ENCODE data around the gene SHBG.
A peak's percentile ranks its signal among the peaks of the same experiment; 100 is the strongest.
"Not testable (repeated sequence)": the region's sequence is repeated elsewhere in the genome, so short reads cannot be mapped to it uniquely, and the experiment has no call there.

The SHBG gene, protein sequence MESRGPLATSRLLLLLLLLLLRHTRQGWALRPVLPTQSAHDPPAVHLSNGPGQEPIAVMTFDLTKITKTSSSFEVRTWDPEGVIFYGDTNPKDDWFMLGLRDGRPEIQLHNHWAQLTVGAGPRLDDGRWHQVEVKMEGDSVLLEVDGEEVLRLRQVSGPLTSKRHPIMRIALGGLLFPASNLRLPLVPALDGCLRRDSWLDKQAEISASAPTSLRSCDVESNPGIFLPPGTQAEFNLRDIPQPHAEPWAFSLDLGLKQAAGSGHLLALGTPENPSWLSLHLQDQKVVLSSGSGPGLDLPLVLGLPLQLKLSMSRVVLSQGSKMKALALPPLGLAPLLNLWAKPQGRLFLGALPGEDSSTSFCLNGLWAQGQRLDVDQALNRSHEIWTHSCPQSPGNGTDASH

GRCh38 chr17:7629939-7630571 lies at the start of gene SHBG:
Gene SHBG, plus strand, starts transcription at chr17:7630135. Its CDS starts 38 bp downstream, at chr17:7630173.
- no peak for DNase-seq (ENCODE audit: low spot score)

DNA sequence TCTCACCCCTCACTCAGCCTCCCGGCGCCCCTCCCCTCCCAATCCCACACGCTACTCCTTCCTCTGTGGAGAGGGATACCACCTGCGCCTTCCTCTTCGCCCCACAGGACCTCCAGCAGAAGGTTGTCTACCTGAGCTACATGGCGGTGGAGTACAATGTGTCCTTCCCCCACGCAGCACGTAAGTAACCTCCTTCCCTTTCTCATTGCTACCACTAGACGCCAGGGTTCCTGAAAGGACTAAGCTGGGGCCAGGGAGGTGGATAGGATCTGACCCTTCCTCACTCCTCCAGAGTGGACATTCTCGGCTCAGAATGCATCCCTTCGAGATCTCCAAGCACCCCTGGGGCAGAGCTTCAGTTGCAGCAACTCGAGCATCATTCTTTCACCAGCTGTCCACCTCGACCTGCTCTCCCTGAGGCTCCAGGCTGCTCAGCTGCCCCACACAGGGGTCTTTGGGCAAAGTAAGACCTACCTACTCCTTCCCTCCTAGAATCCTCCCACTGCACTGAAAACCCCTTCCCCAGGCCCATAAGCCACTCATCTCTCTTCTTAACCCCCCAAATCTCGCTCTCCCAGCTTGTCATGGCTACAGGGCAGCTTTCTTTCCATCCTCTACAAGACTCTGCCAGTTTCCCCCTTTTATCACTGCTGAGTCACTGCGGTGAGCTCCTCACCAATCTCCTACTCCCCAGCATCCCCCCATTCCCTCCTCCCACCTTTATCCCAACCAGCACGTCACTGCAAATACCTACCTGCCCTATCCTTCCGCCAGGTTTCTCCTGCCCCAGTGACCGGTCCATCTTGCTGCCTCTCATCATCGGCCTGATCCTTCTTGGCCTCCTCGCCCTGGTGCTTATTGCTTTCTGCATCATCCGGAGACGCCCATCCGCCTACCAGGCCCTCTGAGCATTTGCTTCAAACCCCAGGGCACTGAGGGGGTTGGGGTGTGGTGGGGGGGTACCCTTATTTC lies 49.0 kb upstream of the SHBG start:
- no peak for DNase-seq (ENCODE audit: low spot score)

GRCh38 chr17:7582396-7583252 lies 47.3 kb upstream of the SHBG start:
- no peak for DNase-seq (ENCODE audit: low spot score)

DNA sequence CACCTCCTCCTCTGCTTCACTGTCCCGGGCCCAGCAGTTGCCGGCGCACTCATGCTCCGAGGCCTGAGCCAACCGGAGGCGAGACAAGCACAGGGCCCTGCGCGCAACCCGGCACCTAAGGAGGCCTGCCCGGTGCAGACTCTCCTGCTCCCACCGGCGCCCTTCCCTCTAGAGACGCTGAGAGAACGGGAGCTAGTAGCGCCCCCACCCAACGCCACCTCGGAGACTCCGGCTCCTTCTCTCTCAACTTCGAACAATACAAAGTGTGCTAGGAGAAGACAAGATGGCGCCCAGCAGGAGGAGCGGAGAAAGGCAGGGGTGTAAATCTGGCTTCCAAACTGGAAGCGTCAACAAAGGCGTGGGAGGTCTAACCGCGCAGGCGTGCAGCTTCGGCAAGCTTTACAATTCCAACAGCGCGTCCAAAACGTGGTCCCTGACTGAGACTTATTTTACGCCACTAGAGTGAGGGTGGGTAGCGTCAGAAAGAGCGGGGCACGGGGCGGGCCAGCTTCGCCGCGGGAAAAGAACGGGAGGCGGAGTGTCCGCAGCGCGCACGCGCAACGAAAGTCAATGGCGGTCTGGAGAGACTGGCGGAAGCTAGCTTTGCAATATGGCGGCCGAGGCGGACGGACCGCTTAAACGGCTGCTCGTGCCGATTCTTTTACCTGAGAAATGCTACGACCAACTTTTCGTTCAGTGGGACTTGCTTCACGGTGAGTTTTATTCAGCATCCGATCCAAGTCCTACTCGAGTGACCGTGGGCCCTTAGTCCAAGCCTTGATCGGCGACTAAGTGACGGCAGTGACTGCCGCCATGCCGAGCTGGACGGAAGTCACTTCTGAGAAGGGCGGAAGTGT lies 46.5 kb upstream of the SHBG start, which contains the start of gene MPDU1:
Gene MPDU1 (plus strand): TSS at position 600 of the 857 bp plus-strand sequence. CDS start 11 bp downstream, at position 611.
- DNase-seq (ENCODE audit: low spot score), result peak; percentile 90

DNA sequence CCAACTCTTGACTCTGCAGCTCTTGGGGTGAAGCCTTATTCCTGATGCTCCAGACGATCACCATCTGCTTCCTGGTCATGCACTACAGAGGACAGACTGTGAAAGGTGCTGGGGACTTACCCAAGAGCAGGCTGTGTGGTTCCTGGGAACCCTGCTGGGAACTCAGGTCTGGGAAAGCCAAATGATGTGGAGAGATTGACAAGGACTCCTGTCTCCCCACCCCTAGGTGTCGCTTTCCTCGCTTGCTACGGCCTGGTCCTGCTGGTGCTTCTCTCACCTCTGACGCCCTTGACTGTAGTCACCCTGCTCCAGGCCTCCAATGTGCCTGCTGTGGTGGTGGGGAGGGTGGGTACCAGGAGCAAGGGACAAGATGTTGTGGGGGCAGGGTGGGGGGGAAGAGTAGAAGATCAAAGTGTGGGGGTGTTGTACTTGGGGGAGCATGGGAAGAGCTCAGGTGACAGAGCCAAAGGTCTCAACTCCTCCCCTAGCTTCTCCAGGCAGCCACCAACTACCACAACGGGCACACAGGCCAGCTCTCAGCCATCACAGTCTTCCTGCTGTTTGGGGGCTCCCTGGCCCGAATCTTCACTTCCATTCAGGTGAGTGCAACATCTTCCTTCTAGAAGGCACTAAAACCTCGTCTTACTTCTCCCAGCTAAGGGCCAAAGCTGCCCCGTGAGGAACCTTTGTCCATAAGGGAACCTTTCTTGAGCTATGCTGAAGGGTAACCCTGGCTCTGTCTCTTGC lies 43.1 kb upstream of the SHBG start:
- DNase-seq (ENCODE audit: low spot score), result no peak

GRCh38 chr17:7587420-7588151 lies 42.3 kb upstream of the SHBG start:
- DNase-seq (ENCODE audit: low spot score), result peak; percentile 92

GRCh38 chr17:7588553-7589203 lies 41.3 kb upstream of the SHBG start:
- DNase-seq (ENCODE audit: low spot score), result no peak

DNA sequence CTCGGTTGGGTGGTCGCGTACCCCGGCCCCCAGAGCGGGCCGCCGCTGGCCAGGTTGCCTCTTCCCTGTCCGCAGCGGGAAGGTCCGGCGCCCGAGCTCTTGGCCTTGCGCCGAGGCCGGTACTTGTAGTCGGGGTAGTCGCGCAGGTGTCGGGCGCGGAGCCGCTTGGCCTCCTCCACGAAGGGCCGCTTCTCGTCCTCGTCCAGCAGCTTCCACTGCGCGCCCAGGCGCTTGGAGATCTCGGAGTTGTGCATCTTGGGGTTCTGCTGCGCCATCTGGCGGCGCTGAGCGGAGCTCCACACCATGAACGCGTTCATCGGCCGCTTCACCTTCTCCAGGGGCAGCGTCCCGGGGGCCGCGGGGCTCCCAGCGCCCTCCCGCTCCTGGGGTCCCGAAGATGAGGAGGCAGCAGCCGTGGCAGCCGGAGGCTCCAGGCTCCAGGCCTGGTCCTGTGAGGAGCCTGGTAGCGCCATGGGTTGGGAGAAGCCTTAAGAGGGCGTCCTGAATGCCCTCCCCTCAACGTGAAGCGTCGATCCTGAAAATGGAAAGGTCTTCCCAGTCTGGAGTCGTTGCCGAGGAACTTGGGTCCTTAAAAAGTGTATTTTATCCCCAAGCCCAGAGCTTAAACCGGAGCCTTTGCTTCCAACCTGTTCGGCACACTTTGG lies 40.6 kb upstream of the SHBG start:
- peak; percentile 85 for DNase-seq (ENCODE audit: low spot score)

DNA sequence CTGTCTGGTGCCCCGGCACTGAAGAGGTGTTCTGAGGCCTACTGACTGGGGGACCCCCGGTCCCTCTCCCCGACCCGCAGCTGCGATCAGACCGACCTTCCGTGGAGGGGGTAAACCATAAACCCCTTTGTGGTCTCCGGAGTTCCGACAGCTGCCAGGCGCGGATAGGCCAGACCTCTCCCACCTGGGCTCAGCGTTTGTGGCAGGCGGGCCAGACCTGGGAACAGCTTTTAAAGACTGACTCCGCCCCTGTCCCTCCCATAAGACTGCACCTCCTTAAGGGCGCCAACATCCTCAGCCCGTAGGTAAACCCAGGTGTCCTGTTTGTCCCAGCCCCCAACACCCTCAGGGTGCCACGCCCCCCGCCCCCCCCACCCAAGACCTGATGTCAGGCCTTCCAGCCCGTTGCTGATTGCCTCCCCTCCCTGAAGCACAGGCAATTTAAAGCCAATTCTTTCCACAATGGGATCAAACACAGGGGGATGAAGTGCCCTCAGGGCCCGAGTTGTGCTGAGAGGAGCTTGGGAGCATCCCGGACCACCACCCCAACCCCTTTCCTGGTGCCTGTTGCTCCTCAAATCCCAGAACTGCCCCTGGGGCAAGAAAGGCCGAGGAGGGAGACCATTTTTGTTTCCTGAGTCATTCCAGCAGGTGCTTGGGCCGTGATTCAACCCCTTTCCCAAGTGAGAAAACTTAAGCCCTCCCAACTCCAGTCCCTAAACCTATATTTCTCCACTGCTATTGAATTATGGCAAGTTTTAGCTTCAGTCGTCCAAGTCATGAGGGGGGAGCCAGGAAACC lies 39.8 kb upstream of the SHBG start, which contains the start of gene SOX15:
Gene SOX15 (minus strand): TSS at position 204 of the 801 bp plus-strand sequence. CDS start 418 bp downstream, outside the sequence.
- no peak for DNase-seq (ENCODE audit: low spot score)

- DNase-seq (ENCODE audit: low spot score), result peak; percentile 67
These were observed 39.2 kb upstream of the SHBG start for GRCh38 chr17:7590743-7591142.

GRCh38 chr17:7591596-7591995 lies 38.3 kb upstream of the SHBG start:
- DNase-seq (ENCODE audit: low spot score), result no peak

DNA sequence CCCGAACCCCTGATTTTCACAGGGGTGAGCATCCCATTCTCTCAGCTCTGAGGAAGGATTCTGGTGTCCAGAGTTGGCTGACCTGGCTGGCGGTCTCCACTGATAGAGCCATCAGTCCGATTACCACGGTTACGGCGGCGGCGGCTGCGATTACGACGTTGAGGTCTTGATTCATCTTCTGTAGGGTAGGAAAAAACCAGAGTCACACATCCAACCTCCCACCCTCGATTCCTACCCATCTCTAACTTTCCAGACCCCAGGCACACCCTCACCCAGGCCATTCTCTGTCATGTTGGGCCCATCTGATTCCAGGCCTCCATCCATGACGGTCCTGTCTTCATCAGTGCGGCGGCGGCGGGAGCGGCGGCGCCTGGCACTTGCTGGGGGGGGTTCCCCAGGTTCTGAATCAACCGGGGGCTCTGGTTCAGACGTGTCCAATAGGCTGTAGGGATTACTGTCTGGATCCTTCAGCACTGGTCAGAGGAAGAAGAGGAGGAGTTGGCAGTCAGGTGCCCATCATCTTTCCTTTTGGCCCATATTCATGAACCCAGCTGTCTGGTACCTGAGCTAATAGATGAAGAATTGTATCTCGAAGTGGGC lies 37.4 kb upstream of the SHBG start:
- no peak for DNase-seq (ENCODE audit: low spot score)

GRCh38 chr17:7593296-7593695 lies 36.6 kb upstream of the SHBG start:
- DNase-seq (ENCODE audit: low spot score), result no peak

DNA sequence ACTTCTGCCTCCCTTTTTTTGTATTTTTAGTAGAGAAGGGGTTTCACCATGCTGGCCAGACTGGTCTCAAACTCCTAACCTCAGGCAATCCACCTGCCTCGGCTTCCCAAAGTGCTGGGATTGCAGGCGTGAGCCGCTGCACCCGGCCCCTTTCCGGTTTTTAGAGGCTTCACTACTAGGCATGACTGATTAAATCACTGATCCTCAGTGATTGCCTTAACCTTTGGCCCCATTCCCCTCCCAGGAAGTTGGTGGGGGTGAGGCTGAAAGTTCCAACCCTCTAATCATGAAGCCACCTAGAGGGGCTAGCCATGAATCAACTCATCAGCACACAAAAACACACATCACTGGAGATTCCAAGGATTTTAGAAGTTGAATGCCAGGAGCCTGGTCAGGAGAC lies 32.4 kb upstream of the SHBG start:
- not testable (repeated sequence) for DNase-seq (ENCODE audit: low spot score)

GRCh38 chr17:7606280-7606679 lies 23.7 kb upstream of the SHBG start:
- no peak for DNase-seq (ENCODE audit: low spot score)

GRCh38 chr17:7610641-7611040 lies 19.3 kb upstream of the SHBG start:
- DNase-seq (ENCODE audit: low spot score), result no peak
